Caco-2 (cell line): ENCODE measurements around the gene GARRE1. TPM values are rescaled to one million over a fixed set of nuclear protein-coding genes. Genes with fewer than 3 reads are reported as not detected.

Source experiments
- BruUV-seq: library from RNA; stranded (reverse); fragments of 400-500 nt; replicated peaks from 2 replicates; lab custom pipeline; 2021; lab: Mats Ljungman, UMichigan
- CTCF ChIA-PET: fragments of 300-600 bp; sonication (Branson Sonifier 250); formaldehyde crosslinking; loops from one replicate; lab custom pipeline; 2022; ENCODE audit warnings: antibody characterized with exemption; lab: Charles Lee
- POLR2A ChIA-PET: fragments of 300-600 bp; sonication (Branson Sonifier 250); formaldehyde crosslinking; loops from one replicate; lab custom pipeline; 2022; ENCODE audit warnings: antibody characterized with exemption; lab: Charles Lee
- DNase-seq, 2 experiments: peaks; one replicate each; pipeline versions ENCODE4 v3.0.0 to v3.0.0-alpha.2; 2020 to 2022
- H3K27me3 ChIP-seq: replicated peaks from 2 replicates; pipeline ENCODE4 v1.6.0; 2011; ENCODE audit warnings: low read length; ENCODE audit not compliant: control insufficient read depth, insufficient read depth
- H3K36me3 ChIP-seq: 2 replicates; pipeline ENCODE4 v1.5.1; 2011; ENCODE audit warnings: low read length; ENCODE audit not compliant: control insufficient read depth, insufficient read depth
- H3K4me1 ChIP-seq: fragments of 250-450 bp; sonication (Bioruptor Pico); 2 replicates; pipeline ENCODE4 v1.5.1; 2020; ENCODE audit warnings: mild to moderate bottlenecking
- H3K4me3 ChIP-seq: 2 replicates; pipeline ENCODE4 v1.5.1; 2011; ENCODE audit warnings: low read depth, mild to moderate bottlenecking, control low read depth, low read length
- H3K9me3 ChIP-seq: fragments of 250-450 bp; sonication (Bioruptor Pico); 2 replicates; pipeline ENCODE4 v1.5.1; 2020; ENCODE audit warnings: mild to moderate bottlenecking, moderate library complexity
- H3K27ac Mint-ChIP-seq: one replicate; pipeline ENCODE4 v1.8.0; 2022; ENCODE audit warnings: mixed read lengths; ENCODE audit not compliant: unreplicated experiment
- H3K27me3 Mint-ChIP-seq: one replicate; pipeline ENCODE4 v1.8.0; 2022; ENCODE audit warnings: mixed read lengths; ENCODE audit not compliant: insufficient read depth, unreplicated experiment
- H3K36me3 Mint-ChIP-seq: one replicate; pipeline ENCODE4 v1.8.0; 2022; ENCODE audit warnings: mild to moderate bottlenecking, mixed read lengths; ENCODE audit not compliant: insufficient read depth, unreplicated experiment
- H3K4me1 Mint-ChIP-seq: one replicate; pipeline ENCODE4 v1.8.0; 2022; ENCODE audit warnings: low read depth, mixed read lengths; ENCODE audit not compliant: unreplicated experiment
- H3K4me3 Mint-ChIP-seq: one replicate; pipeline ENCODE4 v1.8.0; 2022; ENCODE audit warnings: mild to moderate bottlenecking, moderate library complexity, mixed read lengths; ENCODE audit not compliant: unreplicated experiment
- H3K9me3 Mint-ChIP-seq: one replicate; pipeline ENCODE4 v1.8.0; 2022; ENCODE audit warnings: mixed read lengths; ENCODE audit not compliant: unreplicated experiment
- CTCF ChIP-seq, 2 experiments: fragments of 200-600 bp in 1 of 2; IDR thresholded peaks; 1 replicate in 1 of 2; 2 replicates in 1 of 2; pipeline versions ENCODE4 v1.5.1 to v1.8.0; 2011 to 2022; ENCODE audit warnings: antibody characterized with exemption in 1 of 2, control low read depth in 1 of 2, inconsistent platforms in 1 of 2, low read depth in 1 of 2, low read length in 1 of 2, mild to moderate bottlenecking in 1 of 2, moderate library complexity in 1 of 2; ENCODE audit not compliant: insufficient read depth in 1 of 2, severe bottlenecking in 1 of 2, unreplicated experiment in 1 of 2
- intact Hi-C: fragments of 100-400 bp; cut with micrococcal nuclease; formaldehyde crosslinking; loops from one replicate; pipeline ENCODE4 v1.10.0; 2022; ENCODE audit not compliant: unreplicated experiment
- total RNA-seq: library from RNA; stranded (reverse); gene quantifications from 2 replicates; pipeline ENCODE4 v1.2.3, GENCODE V29; 2022

GARRE1 gene
- total RNA-seq, 1 experiment from 2014 or later, result 20.2 TPM

- H3K27me3 Mint-ChIP-seq, result no peaks in the 10 kb centered on the region
- Histone ChIP-seq H3K27me3 (no peaks in the 10 kb centered on the region), H3K4me1 (no peaks in the 10 kb centered on the region), H3K9me3 (no peaks in the 10 kb centered on the region), H3K36me3 (no peaks in the 10 kb centered on the region), H3K4me3 (no peak overlapping the region)
- ChIA-PET POLR2A (interaction anchor here (0.5 to 0.6 kb wide), 2 partner anchors 18 to 75 kb away, joined by 3 to 7 read pairs; no protein-coding TSS in a partner anchor), CTCF (no interaction called here)
- peaks cover 6% of the 10 kb centered on the region for H3K4me1 Mint-ChIP-seq
- H3K36me3 Mint-ChIP-seq, result peaks cover 20% of the 10 kb centered on the region
- H3K4me3 Mint-ChIP-seq, result no peak overlapping the region
- no peak for TF ChIP-seq CTCF (IDR thresholded peaks at IDR 0.05; ENCODE audit: insufficient read depth in 1 of 2, low read depth in 1 of 2, low read length in 1 of 2, severe bottlenecking in 1 of 2, unreplicated experiment in 1 of 2)
- H3K27ac Mint-ChIP-seq, result no peak overlapping the region
- intact Hi-C loops, result loop anchor here (5.0 kb wide), 1 partner anchor 93 kb away; no protein-coding TSS in a partner anchor
- no TSS peak for BruUV-seq
- H3K9me3 Mint-ChIP-seq, result no peaks in the 10 kb centered on the region
- DNase-seq, result no peak
Measured at GRCh38 chr19:34243876-34244578, 10.3 kb upstream of the GARRE1 start.

GRCh38 chr19:34244611-34245299 is 9.6 kb upstream of the GARRE1 start:
- H3K9me3 Mint-ChIP-seq, result no peaks in the 10 kb centered on the region
- peaks cover 15% of the 10 kb centered on the region for H3K36me3 Mint-ChIP-seq
- peaks cover 6% of the 10 kb centered on the region for H3K4me1 Mint-ChIP-seq
- no peaks in the 10 kb centered on the region for H3K9me3 ChIP-seq
- no peak for DNase-seq
- ChIA-PET POLR2A (interaction anchor here (0.6 kb wide), 1 partner anchor 18 kb away, joined by 7 read pairs; no protein-coding TSS in a partner anchor), CTCF (no interaction called here)
- no TSS peak for BruUV-seq
- H3K4me3 ChIP-seq, result no peak overlapping the region
- H3K27ac Mint-ChIP-seq, result no peak overlapping the region
- H3K36me3 ChIP-seq, result no peaks in the 10 kb centered on the region
- intact Hi-C loops, result loop anchor here (5.0 kb wide), 1 partner anchor 93 kb away; no protein-coding TSS in a partner anchor
- no peaks in the 10 kb centered on the region for H3K27me3 Mint-ChIP-seq
- H3K27me3 ChIP-seq, result no peaks in the 10 kb centered on the region
- H3K4me1 ChIP-seq, result no peaks in the 10 kb centered on the region
- TF ChIP-seq CTCF (IDR thresholded peaks at IDR 0.05; ENCODE audit: insufficient read depth in 1 of 2, low read depth in 1 of 2, low read length in 1 of 2, severe bottlenecking in 1 of 2, unreplicated experiment in 1 of 2), result no peak
- no peak overlapping the region for H3K4me3 Mint-ChIP-seq

GRCh38 chr19:34246340-34246739 is 8.0 kb upstream of the GARRE1 start:
- H3K36me3 ChIP-seq, result no peaks in the 10 kb centered on the region
- H3K4me1 ChIP-seq, result no peaks in the 10 kb centered on the region
- TF ChIP-seq CTCF (IDR thresholded peaks at IDR 0.05; ENCODE audit: insufficient read depth in 1 of 2, low read depth in 1 of 2, low read length in 1 of 2, severe bottlenecking in 1 of 2, unreplicated experiment in 1 of 2), result no peak
- no TSS peak for BruUV-seq
- H3K36me3 Mint-ChIP-seq, result peaks cover 11% of the 10 kb centered on the region
- no peaks in the 10 kb centered on the region for H3K27me3 Mint-ChIP-seq
- H3K4me1 Mint-ChIP-seq, result peaks cover 5% of the 10 kb centered on the region
- no peaks in the 10 kb centered on the region for H3K9me3 Mint-ChIP-seq
- intact Hi-C loops, result no loop called here
- ChIA-PET CTCF (no interaction called here), POLR2A (no interaction called here)
- no peak overlapping the region for H3K4me3 ChIP-seq
- no peak for DNase-seq
- H3K4me3 Mint-ChIP-seq, result no peak overlapping the region
- H3K27me3 ChIP-seq, result no peaks in the 10 kb centered on the region
- H3K27ac Mint-ChIP-seq, result no peak overlapping the region
- H3K9me3 ChIP-seq, result no peaks in the 10 kb centered on the region
